Measurements from ENCODE around the gene ZFHX3. TPM values are rescaled to one million over a fixed set of nuclear protein-coding genes. Genes with fewer than 3 reads are reported as not detected.

ZFHX3 gene
- total and polyA plus RNA-seq, 2 of the 8 experiments (the other 6 are each of a cell fraction or from before 2014, with no cell fraction given), result 0.08 to 0.99 TPM

DNA sequence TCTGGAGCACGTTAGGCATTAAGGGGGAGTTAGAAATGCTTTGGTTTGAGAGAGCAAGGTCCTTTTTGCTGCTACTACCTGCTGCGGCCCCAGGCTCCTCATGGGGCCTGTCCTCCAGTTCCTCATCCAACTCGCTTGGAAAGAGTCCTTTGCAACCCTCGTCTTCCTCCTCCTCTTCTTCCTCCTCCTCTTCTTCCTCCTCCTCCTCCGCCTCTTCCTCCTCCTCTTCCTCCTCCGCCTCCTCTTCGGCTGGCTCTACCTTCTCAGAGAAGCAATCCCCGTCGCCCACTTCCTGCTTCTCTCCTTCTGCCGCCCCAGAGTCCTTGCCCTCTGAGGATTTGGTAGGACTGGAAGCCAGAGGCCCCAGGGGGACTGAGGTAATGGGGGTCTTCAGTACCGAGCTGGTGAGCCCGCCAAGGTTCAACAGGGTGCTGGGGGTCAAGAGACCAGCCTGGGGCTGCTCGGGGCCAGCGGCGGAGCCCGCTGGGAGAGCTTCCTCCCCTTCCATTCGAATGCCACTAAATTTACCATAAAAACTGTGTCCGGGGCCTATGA lies 89.3 kb downstream of the ZFHX3 start:
- no peak overlapping the region for H3K4me3 ChIP-seq (ENCODE audit: extremely low read depth in 1 of 4, insufficient read depth in 2 of 4, low read depth in 3 of 4, low read length in 4 of 4)
- no peak overlapping the region for H2BK120ac ChIP-seq (replicated peaks; ENCODE audit: low read depth, low read length)
- H3K36me3 ChIP-seq (ENCODE audit: control insufficient read depth in 2 of 4, insufficient read depth in 4 of 4, low read length in 3 of 4), result no peaks in the 10 kb centered on the region
- no peak overlapping the region; the same call in 1 of the 2 replicates for H4K8ac ChIP-seq (ENCODE audit: extremely low read depth, insufficient read depth, low read length)
- H2AK5ac ChIP-seq (ENCODE audit: low read depth, low read length), result no peak overlapping the region
- H4K91ac ChIP-seq (replicated peaks; ENCODE audit: insufficient read length, low read length), result no peak overlapping the region
- no peak overlapping the region for H3K4me2 ChIP-seq (ENCODE audit: insufficient read depth in 1 of 2, low read depth in 2 of 2, low read length in 2 of 2)
- no peaks in the 10 kb centered on the region; a peak in 1 of 7 replicates for H3K4me1 ChIP-seq (replicated peaks in 1 of 4; ENCODE audit: control insufficient read depth in 3 of 4, insufficient read depth in 4 of 4, low read length in 3 of 4)
- H3K56ac ChIP-seq (replicated peaks; ENCODE audit: insufficient read length, low read depth, low read length), result no peak overlapping the region
- no peak overlapping the region for H3K27ac ChIP-seq (ENCODE audit: low read depth, low read length)
- FAIRE-seq (no peak), DNase-seq (ENCODE audit: low read depth in 1 of 2, low spot score in 2 of 2) (no peak)
- no peak overlapping the region for H2AFZ ChIP-seq (ENCODE audit: low read length)
- no peaks in the 10 kb centered on the region for H3K9me3 ChIP-seq (ENCODE audit: insufficient read depth in 2 of 2, low read depth in 1 of 2, low read length in 1 of 2)
- H2BK20ac ChIP-seq (ENCODE audit: low read length), result no peak overlapping the region
- H4K20me1 ChIP-seq (replicated peaks in 1 of 2; ENCODE audit: control insufficient read depth in 1 of 2, insufficient read depth in 2 of 2, low read length in 2 of 2), result no peaks in the 10 kb centered on the region
- H3K23me2 ChIP-seq (ENCODE audit: low read depth, low read length), result no peaks in the 10 kb centered on the region
- H3K79me1 ChIP-seq (ENCODE audit: low read depth, low read length), result no peaks in the 10 kb centered on the region
- no peak overlapping the region for H3K14ac ChIP-seq (ENCODE audit: insufficient read length)
- no peak overlapping the region for H3K4ac ChIP-seq (replicated peaks; ENCODE audit: insufficient read length, low read depth, low read length)
- 90% methylated on average over 16 of the region's 18 CpGs; no CpG with 5 or more reads in 1 of the 2 experiments for WGBS, 2 experiments (ENCODE audit: extremely low coverage in 1 of 2, insufficient coverage in 1 of 2, insufficient read length in 1 of 2, insufficient replicate concordance in 2 of 2, low coverage in 1 of 2, low lambda C conversion rate in 2 of 2, missing lambda C conversion rate in 1 of 2)
- no peak overlapping the region for H4K5ac ChIP-seq (ENCODE audit: insufficient read length, low read depth, low read length)
- no peak overlapping the region for H3K23ac ChIP-seq (ENCODE audit: insufficient read length)
- H3K18ac ChIP-seq (ENCODE audit: extremely low read depth, low read length), result no peak overlapping the region
- no peak overlapping the region for H2BK15ac ChIP-seq (ENCODE audit: low read length)
- CTCF ChIA-PET (ENCODE audit: partially characterized antibody), result interaction anchor here (1.0 kb wide), 1 partner anchor 36 kb away, joined by 3 read pairs; no protein-coding TSS in a partner anchor
- H3K79me2 ChIP-seq (ENCODE audit: control insufficient read depth in 1 of 2, insufficient read depth in 2 of 2, low read length in 2 of 2), result no peaks in the 10 kb centered on the region
- H3K27me3 ChIP-seq (replicated peaks in 1 of 4; ENCODE audit: control insufficient read depth in 3 of 4, extremely low read depth in 1 of 4, insufficient read depth in 3 of 4, low read length in 3 of 4), result no peaks in the 10 kb centered on the region
- H3K9ac ChIP-seq (replicated peaks in 1 of 4; ENCODE audit: extremely low read depth in 1 of 4, low read depth in 3 of 4, low read length in 3 of 4), result no peak overlapping the region
- no peak overlapping the region for H2BK12ac ChIP-seq (ENCODE audit: low read depth, low read length)
- POLR2A ChIA-PET (ENCODE audit: partially characterized antibody), result no interaction called here
- H2BK5ac ChIP-seq (ENCODE audit: low read depth, low read length), result no peak overlapping the region
- TF ChIP-seq JUN (IDR thresholded peaks at IDR 0.05; ENCODE audit: low read depth, low read length) (no peak), SP2 (IDR thresholded peaks at IDR 0.05; ENCODE audit: low read length) (no peak), KDM4A (IDR thresholded peaks at IDR 0.05; ENCODE audit: low read depth, low read length, severe bottlenecking) (no peak), ZNF274 (IDR thresholded peaks at IDR 0.05; ENCODE audit: borderline replicate concordance, extremely low read depth, low read length) (no peak), NANOG (IDR thresholded peaks at IDR 0.05; ENCODE audit: insufficient read depth, low read depth, low read length, poor library complexity, severe bottlenecking) (no peak), TBP (IDR thresholded peaks at IDR 0.05; ENCODE audit: low read depth, low read length) (no peak), CHD2 (IDR thresholded peaks at IDR 0.05; ENCODE audit: low read length) (no peak), KDM1A (IDR thresholded peaks at IDR 0.05; ENCODE audit: borderline replicate concordance, low read length) (no peak), CREB1 (IDR thresholded peaks at IDR 0.05) (no peak), EZH2 (IDR thresholded peaks at IDR 0.05; ENCODE audit: low read depth, low read length, severe bottlenecking) (no peak), RXRA (IDR thresholded peaks at IDR 0.05; ENCODE audit: insufficient read depth, low read depth, low read length) (no peak), CHD1 (IDR thresholded peaks at IDR 0.05; ENCODE audit: low read depth, low read length) (no peak), HDAC2 (IDR thresholded peaks at IDR 0.05; ENCODE audit: borderline replicate concordance in 1 of 2, low read depth in 2 of 2, low read length in 2 of 2) (no peak)
- TF ChIP-seq, protein P1, sequence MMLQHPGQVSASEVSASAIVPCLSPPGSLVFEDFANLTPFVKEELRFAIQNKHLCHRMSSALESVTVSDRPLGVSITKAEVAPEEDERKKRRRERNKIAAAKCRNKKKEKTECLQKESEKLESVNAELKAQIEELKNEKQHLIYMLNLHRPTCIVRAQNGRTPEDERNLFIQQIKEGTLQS (IDR thresholded peaks at IDR 0.05; ENCODE audit: insufficient read depth, low read depth, low read length), result no peak
